ENCODE results near the gene UCP3. TPM values are rescaled to one million over a fixed set of nuclear protein-coding genes. Genes with fewer than 3 reads are reported as not detected.

UCP3 gene
- total RNA-seq, 1 donor from 2014 or later, result 1.4 TPM

DNA sequence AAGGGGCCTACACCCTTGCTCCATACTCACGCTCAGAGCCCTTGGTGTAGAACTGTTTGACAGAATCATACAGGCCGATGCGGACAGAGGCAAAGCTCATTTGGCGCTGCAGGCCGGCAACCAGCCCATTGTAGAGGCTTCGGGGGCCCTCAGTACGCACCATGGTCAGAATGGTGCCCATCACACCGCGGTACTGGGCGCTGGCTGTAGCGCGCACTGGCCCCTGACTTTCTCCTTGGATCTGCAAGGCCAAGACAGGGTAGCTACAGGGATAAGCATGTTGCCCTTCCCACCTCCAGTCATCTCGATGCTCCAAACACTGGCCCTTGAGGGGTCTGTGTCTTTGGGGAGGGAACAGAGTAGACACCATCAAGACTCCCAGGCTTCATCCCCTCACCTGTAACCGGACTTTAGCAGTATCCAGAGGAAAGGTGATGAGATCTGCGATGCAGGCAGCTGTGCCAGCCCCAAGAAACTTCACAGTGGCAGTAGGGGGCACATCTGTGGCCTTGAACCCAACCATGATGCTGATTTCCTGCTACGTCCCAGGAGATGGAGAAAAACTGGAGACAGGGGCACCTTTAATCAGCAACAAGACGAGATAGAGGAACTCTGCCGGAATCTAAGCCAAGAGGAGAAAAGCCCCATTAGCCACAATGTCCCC is 30.9 kb downstream of the UCP3 start:
- no peak for DNase-seq

DNA sequence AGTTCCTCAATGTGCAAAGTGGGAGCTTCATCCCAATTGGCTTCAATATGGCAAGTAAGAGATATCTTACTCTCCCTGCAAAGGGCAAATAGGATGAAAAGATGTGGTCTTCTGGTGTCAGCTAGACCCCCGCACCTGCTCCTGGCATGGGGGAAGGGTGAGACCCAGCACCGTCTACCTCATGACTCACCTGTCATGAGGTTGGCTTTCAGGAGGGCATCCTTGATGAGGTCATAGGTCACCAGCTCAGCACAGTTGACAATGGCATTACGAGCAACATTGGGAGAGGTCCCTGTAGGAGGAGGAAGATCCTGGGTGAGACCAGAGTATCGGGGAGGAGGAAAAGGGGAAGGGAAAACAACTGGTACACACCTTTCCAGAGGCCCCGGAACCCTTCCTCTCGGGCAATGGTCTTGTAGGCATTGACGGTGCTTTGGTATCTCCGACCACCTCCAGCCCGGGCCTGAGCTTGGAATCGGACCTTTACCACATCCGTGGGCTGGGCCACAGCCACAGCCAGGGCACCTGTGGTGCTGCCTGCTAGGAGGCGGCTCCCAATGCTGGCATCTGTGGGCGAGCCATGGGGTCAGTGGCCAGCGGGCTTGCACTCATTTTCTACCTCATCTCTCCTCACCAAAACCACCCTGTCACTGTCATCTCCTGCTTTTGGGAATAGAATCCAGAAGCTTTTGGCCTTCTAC is 32.3 kb downstream of the UCP3 start:
- no peak for DNase-seq

DNA sequence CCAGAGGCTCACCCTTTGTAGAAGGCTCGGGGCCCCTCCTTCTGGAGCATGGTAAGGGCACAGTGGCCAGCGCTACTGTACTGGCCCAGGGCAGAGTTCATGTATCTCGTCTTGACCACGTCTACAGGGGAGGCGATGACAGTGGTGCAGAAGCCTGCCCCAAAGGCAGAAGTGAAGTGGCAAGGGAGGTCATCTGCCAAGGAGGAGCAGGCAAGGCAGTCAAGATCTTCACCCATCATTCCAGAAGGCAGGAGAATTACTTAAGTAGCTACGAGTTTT is 33.5 kb downstream of the UCP3 start:
- DNase-seq, result no peak

DNA sequence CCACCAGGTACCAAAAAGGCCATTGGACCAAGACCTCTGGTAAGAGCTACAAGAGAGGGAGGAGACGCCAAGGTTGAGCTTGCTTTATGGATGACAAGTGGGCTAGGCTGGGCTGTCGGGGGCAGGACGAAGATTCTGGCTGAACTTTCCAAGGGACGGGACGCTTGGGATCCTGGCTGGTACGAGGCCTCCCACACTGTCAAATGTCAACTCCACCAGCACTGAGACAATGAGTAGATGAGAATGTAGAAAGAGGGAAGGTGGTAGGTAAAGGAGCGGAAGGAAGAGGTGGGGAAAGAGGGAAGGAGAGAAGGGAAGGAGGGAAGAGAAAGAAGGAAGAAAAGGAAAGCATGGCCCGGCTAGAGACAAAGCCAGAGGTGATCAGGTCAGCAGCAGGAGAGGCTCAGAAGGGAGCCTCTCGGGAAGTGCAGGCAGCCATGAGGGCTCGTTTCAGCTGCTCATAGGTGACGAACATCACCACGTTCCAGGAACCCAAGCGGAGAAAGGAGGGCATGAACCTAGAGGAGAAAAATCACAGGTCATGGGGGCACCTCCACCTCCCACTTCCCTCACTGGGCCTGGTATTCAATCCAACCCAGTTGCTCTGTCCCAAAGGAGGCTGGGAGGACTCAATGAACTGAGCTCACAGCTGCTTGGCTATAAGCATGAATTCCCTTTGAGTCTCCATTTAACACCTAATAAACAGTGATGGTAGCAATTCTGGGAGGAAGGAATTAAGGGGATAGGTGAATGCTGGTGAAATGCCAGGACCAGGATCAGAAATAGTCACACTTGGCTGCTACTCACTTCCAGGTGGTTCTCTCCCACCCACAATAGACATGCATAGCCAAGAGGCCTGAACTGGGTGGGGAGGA is 34.0 kb downstream of the UCP3 start:
- DNase-seq, result no peak

DNA sequence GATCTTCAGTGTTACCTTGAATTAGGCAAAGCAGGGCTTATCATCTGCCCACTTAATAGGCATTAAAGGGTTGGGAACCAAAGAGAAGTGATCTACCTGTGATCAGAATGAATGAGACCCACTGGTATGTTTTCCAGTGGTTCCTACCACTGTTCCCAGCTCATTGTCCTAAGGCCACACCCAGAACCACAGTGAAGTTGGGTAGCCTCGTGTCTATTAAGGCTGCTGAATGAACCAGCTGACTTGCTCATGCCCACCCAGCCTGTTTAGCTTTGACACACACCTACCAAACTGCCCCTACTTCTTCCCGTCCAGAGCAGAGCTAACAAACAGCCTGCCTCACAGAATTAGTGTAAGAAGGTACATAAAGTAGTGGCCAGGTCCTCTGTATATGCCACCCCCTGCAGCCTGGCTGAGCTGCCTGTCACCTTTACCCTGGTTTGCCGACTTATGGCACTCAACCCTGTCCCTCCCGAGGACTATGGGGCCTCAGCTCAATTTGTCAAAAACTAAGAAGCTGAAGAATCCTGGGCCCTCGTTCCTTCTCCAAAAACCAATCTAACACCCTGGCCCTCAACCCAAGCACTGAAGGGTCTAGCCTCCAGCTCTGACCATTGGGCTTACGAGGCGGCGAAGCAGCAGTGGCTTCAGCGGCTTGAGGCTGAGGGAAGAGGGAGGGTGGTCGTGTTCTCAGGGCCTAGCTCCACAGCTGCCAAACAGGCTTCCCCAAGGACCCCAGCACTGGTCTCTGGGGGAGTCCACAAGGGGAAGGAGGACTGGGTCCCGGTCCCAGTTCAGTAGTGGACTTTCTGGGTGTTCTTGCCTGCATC is 36.0 kb downstream of the UCP3 start:
- DNase-seq, result no peak

DNA sequence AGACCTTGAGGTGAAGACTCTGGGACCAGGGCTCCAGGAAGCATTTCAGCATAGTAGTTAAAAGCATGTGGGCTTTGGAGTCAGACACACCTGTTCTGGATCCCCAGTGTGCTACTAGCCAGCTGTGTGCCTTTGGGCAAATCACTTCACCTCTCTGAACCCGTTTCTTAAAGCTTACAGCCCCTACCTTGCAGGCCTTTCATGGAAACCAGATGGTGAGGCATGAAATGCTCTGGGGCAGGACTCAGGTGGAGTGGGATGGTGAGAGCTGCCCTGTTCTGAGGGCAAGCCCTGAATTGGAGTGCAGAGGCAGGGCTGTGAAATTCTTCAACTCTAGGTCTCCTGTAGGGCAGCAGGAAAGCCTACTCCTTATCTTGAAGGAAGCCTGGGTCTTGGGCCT is 36.7 kb downstream of the UCP3 start:
- DNase-seq, result no peak

DNA sequence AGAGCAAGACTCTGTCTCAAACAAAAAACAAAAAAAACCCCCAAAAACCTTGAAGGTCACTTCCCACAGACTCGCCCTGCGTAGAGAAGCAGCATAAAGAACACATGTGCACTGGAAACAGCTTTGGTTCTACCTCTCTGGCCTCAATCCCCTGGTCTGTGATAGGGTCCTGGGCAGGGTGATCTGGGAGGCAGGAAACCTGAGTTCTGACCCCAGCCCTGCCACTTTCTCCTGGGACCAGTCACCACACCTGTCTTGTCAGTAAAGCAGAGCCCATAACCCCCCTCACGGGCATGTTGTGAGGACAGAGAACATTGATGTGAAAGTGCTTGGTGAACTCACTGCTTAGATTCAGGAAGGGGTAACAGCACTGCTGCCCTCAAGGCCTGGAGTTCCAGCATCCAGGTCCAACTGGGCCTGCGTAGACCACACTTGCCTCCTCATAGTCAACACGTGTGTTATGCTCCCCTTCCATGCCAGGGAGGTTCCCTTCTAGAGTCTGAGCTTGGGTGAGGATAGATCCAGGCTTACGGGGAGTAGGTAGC is 37.6 kb downstream of the UCP3 start:
- no peak for DNase-seq

DNA sequence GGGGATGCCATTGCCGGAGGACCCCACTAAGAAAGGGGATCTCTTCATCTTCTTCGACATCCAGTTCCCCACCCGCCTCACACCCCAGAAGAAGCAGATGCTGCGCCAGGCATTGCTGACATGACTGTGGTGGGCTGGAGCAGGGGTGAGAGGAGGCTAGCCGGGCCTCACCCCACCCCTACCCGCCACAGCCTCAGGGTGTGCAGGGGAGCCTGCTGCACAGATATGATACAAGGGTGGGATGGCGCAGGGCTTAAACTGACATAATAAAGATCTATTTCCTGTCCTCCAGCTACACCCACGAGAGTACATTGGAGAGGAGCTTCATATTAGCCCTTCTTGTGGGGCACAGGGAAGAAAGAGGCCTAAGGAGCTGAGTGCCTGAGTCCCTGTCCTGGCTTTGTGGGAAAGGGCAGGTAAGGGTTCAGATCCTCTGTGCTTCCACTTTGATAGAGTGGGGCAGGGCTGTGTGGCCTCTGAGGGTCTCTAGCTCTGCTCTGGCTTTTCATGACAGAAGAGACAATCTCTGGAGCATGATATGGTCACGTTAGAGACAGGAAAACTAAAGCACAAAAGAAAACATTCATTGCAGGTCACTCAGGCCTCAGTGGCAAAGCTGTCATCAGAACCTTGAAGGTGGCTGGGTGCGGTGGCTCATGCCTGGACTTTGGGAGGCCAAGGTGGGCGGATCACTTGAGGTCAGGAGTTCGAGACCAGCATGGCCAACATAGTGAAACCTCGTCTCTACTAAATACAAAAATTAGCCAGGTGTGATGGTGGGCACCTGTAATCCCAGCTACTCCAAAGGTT is 38.7 kb downstream of the UCP3 start:
- no peak for DNase-seq

DNA sequence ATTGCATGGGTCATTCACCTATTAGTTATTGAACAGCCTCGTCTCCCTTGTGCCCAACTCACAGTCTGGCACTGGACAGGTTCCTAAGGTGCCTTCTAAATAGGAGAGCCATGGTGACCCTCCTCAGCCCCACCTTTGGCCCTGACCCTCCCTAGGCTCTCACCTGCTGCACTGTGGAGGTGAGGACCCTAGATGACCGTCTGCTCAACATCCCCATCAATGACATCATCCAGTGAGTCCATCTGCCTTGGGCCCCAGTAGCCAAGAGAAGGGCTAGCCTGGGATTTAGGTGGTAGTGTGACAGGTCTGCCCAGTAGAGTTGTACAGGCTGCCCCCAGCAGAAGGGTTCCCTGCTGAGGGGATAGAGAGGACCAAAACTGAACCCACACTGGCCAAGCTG is 39.8 kb downstream of the UCP3 start:
- DNase-seq, result no peak

DNA sequence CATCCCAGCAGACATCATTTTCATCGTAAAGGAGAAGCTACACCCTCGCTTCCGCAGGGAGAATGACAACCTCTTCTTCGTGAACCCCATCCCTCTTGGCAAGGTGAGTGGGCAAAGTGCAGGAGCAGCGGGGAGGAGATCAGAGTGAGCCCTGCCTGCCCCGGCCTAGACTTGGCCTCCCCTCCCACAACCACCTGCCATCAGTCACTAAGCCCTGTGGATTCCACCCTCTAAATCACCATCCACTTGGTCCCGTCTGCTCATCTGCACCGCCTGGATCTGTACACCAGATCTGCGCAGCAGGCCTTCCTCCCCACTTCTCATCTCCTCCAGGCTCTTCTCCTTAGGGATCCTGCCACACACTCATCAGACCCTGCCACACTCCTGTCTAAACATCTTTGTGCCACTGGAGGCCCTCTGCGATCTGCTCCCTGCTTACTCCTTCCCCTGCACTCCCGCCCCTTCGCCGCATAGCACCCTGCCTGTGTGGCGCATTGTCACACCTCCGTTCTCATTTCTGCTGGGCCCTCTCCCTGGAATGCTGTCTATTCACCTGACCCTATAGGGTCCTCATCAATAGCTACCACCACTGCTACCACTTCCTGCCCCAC is 40.4 kb downstream of the UCP3 start:
- no peak for DNase-seq

DNA sequence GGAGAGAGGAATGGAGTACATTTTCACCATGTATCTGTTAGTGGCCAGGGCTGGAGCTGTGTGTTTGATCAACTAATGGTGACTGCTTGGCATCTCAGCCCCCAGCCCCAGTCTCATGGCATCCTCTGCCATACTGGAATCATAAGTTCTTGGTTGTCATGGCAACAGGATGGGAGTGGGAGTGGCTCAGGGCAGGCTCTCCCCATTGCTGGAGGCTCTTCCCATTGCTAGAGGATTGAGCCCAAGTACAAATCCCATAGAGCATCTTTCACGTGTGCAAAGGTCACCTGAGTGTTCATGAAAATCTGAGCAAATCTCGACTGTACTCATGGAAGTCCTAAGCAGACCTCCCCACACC is 43.1 kb downstream of the UCP3 start:
- DNase-seq, result no peak

DNA sequence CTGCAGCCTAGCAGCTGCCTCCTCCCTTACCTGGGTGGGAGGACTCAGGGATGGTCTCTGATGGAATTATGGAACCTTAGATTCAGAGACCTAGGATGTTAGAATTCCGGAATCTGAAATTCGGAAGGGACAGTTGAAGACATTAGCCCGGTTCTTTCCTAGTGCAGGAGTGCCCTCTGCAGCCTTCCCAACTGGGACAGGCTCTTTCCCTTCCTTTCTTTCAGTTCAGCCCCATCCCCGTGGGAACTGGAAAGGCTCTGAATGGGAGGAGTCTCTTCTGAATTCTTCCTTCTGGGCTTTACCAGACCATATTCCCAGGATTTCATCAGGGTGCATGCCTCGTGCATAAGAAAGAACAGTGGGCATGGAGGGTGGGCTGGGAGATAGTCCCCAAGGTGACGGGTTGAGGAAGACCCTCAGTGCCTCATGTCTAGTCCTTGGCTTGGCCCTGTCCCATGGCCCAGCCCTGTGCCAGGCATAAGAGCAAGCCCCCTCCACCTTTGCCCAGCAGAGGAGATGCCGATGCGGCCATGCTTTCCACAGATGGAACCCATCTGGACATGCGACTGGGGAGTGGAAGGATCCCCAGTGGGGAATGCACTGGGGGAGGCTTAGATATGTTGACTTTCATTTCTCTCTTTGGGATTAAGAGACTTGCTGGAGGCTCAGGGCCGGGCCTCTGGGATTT is 43.7 kb downstream of the UCP3 start:
- DNase-seq, result no peak

DNA sequence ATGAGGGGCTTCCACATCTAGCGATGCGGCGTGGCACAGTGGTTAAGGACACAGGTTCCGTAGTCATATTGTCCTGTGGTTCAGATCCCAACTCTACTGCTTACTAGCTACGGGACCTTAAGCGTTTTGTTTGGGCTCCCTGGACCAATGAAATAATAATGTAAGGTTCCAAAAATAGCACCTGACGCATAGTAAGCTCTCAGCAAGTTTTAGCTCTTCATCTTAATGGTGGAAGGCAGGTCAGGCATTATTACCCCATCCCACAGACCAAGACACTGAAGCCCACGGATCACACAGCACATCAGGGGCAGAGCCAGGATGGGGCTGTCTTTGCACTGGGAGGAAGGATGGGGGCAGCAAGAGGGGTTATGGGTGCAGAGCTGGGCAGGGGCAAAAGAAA is 45.0 kb downstream of the UCP3 start:
- no peak for DNase-seq

DNA sequence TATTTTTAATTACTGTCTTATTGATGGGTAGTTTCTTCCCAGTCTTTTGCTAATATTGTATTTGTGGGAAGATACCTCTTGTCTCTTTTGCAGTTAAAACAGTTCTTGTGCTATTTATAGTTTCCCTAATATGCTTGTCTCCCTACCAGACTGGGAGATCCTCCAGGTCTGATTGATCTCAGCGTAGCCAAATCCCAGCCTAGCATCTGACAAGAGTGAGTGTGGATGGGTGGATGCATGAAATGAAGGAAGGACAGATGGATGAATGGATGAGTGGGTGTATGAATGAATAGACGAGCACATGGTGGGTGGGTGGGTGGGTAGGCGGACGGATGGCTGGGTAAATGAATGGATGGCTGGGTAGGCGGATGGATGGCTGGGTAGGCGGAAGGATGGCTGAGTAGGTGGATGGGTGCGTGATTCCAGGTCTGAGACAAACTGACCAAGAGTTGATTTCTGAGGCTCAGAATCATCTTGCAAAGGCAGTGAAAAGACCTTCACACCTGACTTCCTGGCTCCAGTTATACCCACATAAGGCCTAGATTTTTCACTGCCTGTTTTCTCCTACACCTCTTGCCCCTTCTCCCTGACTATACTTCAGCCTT is 46.7 kb downstream of the UCP3 start:
- no peak for DNase-seq

DNA sequence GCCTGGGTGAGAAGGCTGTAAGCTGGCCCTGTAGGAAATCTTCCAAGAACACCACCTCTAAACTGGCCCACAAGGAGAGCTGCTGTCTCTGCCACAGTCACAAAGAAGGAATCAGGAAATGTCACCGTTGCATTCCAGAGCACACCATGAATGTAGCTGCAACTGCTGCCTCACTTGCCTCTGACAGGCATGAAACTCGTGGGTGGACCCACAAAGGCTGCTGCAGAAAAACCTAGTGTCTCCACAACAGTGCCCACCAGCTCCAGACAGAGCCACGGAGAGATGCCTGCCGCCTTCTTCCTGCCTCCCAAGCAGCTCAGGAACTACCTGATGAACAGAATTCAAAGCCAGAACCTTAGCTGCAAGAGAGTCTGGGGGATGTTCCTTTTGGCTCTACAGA is 47.6 kb downstream of the UCP3 start:
- no peak for DNase-seq

DNA sequence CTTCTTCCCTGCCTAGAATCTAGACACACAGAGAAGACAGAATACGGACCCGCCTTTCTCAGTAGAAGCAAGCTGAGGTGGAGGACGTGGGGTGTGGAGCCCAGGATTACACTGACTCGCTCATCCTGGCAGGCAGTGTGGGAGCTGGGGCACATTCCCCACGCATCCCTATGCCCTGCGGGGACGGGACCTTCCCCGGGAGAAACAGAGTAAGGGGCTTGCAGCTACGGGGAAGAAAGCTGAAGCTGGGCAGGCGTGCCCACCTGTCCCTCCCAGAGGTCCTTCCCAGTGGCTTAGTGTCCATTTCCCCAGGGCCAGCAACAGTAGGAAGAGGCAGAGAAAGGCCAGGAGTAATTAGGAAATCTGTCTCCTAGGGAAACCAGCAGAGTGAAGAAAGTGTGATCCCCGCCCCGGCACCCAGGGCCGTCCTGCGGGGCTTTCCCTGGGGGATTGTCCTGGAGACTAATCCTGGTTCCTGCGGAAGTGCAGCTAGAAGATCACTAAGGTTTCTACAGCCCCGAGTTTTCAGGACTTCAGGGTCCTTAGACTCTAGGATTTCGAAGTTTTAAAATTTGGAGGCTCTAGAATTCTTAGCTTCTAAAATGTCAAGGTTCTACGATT is 50.3 kb downstream of the UCP3 start:
- no peak for DNase-seq

DNA sequence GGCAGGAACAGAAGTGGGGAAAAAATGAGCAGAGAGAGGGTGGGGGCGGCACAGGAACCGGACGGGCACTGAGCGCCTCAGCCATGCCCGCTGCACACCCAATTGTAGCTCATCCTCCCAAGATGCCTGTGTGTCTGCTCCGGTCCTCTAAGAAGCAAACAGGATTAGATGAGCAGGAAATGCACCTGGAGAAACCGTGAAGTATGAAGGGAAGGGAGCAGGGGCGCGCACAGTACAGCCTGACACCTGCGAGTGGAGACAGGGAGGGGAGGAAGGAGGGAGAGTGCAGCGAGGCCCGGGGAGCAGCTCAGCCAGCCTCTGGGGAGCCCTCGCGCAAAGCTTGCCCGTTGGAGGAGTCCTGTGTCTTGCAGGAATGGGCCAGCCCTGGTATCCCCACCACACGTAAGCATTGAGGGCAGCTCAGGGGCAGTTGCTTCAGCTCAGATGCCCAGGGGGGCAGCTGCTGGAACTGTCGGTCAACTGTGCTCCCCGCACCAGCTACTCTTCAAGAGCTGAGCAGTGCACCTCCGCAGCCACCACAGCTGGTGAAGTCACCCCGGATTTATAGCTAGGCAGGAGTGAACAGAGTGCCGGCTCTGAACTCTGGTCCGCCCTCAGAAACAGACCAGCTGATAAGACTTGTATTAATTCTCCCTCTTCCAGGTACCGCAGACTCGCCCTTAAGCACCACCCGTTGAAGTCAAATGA is 51.1 kb downstream of the UCP3 start:
- DNase-seq, result no peak

DNA sequence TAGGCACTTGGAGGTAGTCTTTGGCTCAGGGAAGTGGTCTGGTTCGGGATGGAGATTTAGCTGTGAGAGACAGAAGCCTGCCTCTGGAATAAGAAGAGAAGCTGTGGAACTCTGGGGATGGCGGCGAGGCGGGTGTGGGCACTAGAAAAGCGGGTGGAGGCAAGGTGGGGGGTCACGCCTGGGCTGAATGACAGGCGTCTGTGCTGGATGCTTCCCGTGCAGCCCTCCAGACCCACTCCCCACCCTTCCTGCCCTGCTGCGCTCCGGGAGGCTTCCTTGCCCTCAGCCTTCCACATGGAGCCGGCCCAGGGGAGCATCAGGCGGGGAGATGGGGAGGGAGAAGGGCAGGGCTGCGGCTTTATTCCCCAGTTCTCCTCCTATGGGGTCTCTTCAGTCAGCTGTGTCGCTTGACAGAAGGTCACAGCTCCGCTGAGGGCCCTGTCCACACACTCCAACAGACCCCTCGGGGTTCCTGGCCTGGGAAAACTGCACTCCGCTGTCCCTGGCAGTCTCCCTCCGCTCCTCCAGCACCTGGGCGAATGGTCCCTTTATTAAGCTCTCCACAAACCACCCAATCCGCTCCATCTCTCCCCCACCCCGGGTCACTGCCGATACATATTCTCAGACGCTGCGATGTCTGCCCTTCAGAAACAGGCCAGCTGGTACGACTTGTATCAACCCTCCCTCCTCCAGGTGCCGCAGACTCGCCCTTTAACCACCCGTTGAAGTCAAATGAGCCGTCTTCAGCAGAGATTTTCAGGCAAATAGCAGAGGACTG is 51.8 kb downstream of the UCP3 start:
- no peak for DNase-seq

All from tongue (tissue), 2 donors.